HTR-8/SVneo (cell line): Measurements from ENCODE around the gene SPRR1B.
"Not testable (repeated sequence)": the region's sequence is repeated elsewhere in the genome, so short reads cannot be mapped to it uniquely, and the experiment has no call there.

Experiments used
- DNase-seq: peaks from one replicate; pipeline ENCODE4 v3.0.0; 2011; ENCODE audit warnings: low spot score, mixed read lengths; ENCODE audit not compliant: insufficient read length
- FAIRE-seq: peaks from 2 replicates; lab custom pipeline; 2011; peaks lifted over from hg19 to GRCh38; lab: Jason Lieb, UNC

The SPRR1B gene

DNA sequence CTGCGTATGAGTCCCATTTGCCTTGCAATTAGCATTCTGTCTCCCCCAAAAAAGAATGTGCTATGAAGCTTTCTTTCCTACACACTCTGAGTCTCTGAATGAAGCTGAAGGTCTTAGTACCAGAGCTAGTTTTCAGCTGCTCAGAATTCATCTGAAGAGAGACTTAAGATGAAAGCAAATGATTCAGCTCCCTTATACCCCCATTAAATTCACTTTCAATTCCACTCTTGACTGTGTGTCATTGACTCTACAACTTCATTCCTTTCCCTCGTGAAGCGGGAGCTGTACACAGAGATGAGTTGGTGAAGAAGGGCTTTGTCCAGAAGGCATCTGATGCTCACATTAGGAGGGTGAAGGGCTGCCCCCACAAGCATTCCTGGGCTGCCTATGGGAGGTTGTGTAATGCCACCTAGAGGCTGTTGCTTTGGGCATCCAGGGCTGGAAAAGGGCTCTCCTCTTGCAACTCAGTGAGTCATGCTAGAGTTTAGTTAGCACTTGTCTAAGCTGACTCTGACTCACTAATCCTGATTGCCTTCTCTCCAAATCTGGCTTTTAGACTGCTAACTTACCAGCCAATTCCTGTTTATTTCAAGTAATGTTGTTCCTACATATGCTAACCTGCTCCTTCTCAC is 1.8 kb downstream of the SPRR1B start:
- no peak for FAIRE-seq
- no peak for DNase-seq

- no peak for FAIRE-seq
Observed at GRCh38 chr1:153035211-153035610, 4.2 kb downstream of the SPRR1B start.

DNA sequence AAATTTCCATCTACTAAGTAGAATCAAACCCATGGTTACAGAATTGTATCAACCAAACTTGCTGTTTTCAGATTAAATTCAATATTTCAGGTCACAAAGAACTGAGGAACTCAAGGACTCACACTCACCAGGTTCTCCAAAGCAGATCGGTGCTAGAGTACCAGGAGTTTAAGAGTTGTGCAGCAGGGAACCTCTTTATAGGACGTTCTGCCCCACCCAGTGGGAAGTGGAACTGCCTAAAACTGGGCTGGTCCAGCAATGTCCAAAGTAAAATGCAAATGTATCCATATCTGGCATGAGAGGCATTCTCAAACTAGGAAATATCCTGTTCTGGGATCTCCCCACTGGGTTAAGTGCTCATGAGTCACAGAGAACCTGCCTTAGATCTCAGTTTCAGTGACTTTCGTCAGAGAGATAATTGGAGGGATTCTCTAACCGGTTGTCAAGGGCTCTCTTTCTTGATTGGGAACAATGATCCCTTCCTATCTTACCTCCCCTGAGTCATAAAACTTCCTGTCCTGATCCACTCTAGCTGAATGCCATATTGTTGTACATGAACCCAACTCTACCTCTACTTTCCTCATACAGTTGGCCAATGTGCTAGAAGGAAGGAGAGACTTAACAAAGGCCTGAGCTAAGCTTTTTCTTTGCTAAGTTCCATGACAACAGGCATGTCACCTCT is 10.1 kb downstream of the SPRR1B start, which contains the start of gene SPRR2D:
SPRR2D (minus strand) TSS at position 171 of the 682 bp plus-strand sequence. CDS start 774 bp downstream, outside the sequence.
- DNase-seq (no peak), FAIRE-seq (no peak)

More at GRCh38 chr1:153035211-153035610, 4.2 kb downstream of the SPRR1B start:
- no peak for DNase-seq

GRCh38 chr1:153049211-153049610 is 18.2 kb downstream of the SPRR1B start:
- FAIRE-seq, result no peak
- no peak for DNase-seq

DNA sequence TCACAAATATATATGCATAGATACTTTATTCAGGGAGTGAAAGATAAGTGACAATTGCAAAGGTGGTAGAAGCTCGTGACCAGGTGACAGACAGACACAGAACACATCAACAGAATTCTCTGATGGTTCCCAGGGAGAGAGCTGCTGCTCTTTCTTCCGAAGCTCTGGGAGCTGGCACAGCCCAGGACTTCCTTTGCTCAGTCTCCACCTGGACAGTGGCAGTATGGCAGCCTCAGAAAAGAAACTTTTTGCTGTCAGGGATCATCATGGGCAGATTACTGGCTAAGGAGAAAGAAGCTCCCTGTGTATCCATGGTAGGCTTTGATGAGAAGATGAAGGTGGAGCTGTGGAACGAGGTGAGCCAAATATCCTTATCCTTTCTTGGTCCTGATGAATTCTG is 25.1 kb downstream of the SPRR1B start:
- not testable (repeated sequence) for FAIRE-seq, DNase-seq

- FAIRE-seq (no peak), DNase-seq (no peak)
Observed at GRCh38 chr1:153057375-153057774, 26.4 kb downstream of the SPRR1B start, which contains the start of gene SPRR2A. Gene SPRR2A (minus strand): TSS chr1:153057512. CDS start chr1:153056735, 777 bp downstream.

- DNase-seq (no peak), FAIRE-seq (no peak)
Observed at GRCh38 chr1:153058154-153058553, 27.2 kb downstream of the SPRR1B start.

DNA sequence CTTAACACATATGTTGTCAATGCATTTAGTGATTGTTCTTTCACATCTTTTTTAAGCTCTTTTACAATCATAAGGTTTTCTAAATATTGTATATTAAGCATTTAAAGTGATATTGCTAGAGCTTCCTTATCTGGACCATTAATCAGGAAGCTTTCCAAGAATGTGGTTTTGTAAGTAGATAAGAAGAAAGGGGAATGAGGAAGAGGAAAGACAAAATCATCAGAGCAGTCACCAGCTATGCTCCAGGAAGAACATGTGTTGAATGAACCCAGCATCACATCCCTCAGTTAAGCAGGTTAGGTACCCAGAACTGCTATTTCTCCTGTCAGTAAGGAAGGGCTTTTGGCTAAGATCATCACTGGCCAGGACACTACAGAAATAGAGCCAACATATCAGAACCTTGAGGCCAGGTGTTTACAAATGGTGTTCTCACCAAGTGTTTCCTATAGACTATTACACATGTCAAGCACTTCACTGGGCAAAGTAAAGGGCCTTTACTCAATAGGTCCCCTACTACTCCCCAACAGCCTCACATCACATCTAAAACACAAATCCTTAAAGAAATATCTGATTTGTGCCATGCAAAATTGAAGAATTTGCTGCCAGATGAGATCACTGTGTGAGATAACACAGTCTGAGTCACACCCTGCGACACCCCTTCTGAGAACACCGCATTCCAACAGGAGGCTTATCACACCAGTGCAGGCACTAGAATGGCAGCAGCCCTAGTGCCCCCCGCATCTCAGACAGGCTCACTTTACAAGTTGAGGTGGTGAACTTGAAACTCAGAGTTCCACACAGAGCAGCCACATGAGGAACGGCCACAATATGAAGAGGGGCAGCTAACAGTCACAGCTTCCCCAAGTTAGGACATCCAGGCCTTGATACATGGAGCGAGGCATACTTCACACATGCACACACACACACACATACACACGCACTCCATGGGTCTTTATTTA is 28.1 kb downstream of the SPRR1B start:
- no peak for DNase-seq
- no peak for FAIRE-seq

DNA sequence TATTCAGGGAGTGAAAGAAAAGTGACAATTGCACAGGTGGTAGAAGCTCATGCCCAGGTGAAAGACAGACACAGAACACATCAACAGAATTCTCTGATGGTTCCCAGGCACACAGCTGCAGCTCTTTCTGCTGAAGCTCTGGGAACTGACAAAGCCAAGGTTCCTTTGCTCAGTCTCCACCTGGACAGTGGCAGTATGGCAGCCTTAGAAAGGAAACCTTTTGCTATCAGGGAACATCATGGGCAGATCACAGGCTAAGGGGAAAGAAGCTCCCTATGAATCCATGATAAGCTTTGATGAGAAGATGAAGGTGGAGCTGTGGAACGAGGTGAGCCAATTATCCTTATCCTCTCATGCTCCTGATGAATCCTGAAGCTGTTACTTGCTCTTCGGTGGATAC is 39.2 kb downstream of the SPRR1B start:
- DNase-seq, result no peak
- FAIRE-seq, result no peak

GRCh38 chr1:153071511-153071910 is 40.5 kb downstream of the SPRR1B start, which contains the start of gene SPRR2B:
Gene SPRR2B (minus strand): TSS chr1:153071611. CDS start chr1:153070839, 772 bp downstream.
- no peak for FAIRE-seq
- DNase-seq, result no peak

GRCh38 chr1:153072806-153073726 is 42.1 kb downstream of the SPRR1B start:
- DNase-seq (no peak), FAIRE-seq (no peak)

GRCh38 chr1:153081736-153082135 is 50.7 kb downstream of the SPRR1B start:
- FAIRE-seq (no peak), DNase-seq (no peak)
